RPMI7951 (cell line): ENCODE data around the gene AOC2. TPM values are rescaled to one million over a fixed set of nuclear protein-coding genes. Genes with fewer than 3 reads are reported as not detected.
"Not testable (repeated sequence)": the region's sequence is repeated elsewhere in the genome, so short reads cannot be mapped to it uniquely, and the experiment has no call there.

Experiments
- DNase-seq: peaks from one replicate; pipeline ENCODE4 v3.0.0-alpha.2; 2012; ENCODE audit warnings: low read depth
- total RNA-seq: library from RNA; depleted of rRNA; stranded (reverse); fragments of >200 nt; shearing (Covaris generic); gene quantifications from 2 replicates; pipeline ENCODE4 v1.2.3, GENCODE V29; 2014

The AOC2 gene
- total RNA-seq, 1 experiment from 2014 or later, result 0.36 TPM

GRCh38 chr17:42853968-42854790 is 9.8 kb downstream of the AOC2 start:
- DNase-seq, result no peak

GRCh38 chr17:42855048-42855596 is 10.7 kb downstream of the AOC2 start:
- no peak for DNase-seq

DNA sequence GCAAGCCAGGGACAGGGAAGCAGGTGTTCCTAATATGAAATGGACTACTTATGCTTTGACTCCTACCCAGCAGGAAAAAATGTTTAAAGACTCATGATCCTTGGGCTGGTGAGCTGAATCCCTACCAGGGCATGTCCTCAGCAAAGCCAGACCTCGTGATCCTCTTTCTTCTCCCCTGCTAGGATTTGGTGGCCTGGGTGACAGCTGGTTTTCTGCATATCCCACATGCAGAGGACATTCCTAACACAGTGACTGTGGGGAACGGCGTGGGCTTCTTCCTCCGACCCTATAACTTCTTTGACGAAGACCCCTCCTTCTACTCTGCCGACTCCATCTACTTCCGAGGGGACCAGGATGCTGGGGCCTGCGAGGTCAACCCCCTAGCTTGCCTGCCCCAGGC is 11.7 kb downstream of the AOC2 start:
- DNase-seq, result not testable (repeated sequence)

DNA sequence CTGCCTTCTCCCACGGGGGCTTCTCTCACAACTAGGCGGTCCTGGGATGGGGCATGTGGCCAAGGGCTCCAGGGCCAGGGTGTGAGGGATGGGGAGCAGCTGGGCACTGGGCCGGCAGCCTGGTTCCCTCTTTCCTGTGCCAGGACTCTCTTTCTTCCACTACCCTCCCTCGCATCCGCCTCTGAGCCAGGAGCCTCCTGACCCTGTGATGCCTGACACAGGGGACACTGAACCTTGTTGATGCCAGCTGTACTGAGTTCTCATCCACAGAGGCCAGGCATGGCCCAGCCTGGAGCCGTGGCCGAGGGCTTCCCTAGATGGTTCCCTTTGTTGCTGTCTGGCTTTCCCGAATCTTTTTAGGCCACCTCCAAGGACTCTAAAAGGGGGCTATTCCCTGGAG is 12.1 kb downstream of the AOC2 start:
- DNase-seq, result not testable (repeated sequence)

- DNase-seq, result no peak
Measured at GRCh38 chr17:42857389-42857788, 13.0 kb downstream of the AOC2 start.

DNA sequence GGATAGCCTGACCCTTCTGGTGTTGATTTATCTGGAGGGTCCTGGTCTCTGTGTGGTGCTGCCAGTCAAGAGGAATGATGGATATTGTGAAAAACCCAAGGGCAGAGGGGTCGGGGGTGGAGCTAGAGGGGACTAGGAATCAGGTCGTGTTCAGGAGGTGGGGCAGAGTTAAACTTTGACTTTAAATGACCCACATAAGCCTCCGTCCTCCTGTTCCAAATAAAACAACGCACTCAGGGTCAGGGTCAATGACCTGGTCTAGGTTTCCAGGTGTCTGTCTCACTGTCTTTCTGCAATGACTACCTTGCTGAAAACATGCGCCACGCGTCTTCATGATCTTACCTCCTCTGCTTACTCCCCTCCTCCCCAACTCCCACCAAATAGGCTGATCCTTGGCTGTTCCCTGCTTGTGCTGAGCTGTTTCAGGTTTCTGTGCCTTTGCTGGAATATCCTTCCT is 21.3 kb downstream of the AOC2 start:
- DNase-seq, result no peak

DNA sequence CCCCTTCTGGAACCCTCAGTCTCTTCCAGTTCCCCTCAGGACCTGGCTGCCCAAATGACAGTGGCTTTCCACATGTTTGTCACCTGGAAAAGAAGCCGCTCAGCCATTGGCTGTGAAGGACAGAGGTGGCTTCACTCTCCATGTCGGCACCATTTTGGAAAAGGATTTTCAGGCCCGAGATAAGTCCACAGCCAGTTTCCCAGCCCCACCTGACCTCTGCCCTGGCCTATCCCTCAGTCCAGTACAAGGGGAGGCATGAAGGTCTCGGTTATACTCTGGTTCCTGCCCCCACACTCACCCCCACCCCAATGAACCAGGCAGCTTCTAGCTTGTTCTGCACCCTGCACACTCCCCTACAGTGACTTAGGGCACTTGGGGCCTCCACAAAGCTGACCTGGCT is 21.8 kb downstream of the AOC2 start:
- DNase-seq, result no peak

DNA sequence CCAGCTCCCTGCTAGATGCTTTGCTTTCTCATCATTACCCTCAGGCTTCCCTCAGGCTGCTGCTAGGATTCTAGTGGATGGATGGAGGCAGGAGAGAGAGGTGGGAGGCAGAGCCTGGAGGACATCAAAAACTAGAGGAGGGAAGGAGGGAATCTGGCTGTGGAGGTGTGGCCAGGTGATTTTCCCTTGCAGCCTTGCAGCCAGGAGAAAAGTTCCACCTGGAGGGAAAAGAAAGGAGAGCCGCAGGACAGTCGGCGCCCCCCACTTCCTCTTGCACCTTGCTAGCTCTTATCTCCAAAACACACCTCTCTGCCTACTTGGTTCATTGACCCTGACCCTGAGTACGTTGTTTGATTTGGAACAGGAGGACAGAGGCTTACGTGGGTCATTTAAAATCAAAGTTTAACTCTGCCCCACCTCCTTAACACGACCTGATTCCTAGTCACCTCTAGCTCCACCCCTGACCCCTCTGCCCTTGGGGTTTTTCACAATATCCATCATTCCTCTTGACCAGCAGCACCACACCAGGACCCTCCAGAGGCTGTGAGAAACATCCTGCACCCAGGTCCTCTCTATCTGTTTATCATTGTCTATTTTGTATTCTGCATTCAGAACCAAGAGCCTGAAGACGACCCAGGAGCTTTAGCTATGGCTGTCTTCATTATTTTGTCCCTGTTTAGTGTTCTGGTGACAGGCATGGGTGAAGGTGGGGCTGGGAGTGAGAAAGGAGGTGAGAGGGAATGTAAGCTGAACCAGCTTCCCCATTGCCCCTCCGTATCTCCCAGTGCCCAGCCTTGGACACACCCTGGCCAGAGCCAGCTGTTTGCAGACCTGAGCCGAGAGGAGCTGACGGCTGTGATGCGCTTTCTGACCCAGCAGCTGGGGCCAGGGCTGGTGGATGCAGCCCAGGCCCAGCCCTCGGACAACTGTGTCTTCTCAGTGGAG is 22.5 kb downstream of the AOC2 start:
- no peak for DNase-seq

DNA sequence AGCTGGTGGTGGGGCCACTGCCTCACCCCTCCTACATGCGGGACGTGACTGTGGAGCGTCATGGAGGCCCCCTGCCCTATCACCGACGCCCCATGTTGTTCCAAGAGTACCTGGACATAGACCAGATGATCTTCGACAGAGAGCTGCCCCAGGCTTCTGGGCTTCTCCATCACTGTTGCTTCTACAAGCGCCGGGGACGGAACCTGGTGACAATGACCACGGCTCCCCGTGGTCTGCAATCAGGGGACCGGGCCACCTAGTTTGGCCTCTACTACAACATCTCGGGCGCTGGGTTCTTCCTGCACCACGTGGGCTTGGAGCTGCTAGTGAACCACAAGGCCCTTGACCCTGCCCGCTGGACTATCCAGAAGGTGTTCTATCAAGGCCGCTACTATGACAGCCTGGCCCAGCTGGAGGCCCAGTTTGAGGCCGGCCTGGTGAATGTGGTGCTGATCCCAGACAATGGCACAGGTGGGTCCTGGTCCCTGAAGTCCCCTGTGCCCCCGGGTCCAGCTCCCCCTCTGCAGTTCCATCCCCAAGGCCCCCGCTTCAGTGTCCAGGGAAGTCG is 23.4 kb downstream of the AOC2 start:
- not testable (repeated sequence) for DNase-seq

GRCh38 chr17:42868338-42868737 is 24.0 kb downstream of the AOC2 start:
- DNase-seq, result no peak

- no peak for DNase-seq
Measured at GRCh38 chr17:42871647-42872046, 27.3 kb downstream of the AOC2 start.

- no peak for DNase-seq
Measured at GRCh38 chr17:42872251-42872965, 28.0 kb downstream of the AOC2 start.

DNA sequence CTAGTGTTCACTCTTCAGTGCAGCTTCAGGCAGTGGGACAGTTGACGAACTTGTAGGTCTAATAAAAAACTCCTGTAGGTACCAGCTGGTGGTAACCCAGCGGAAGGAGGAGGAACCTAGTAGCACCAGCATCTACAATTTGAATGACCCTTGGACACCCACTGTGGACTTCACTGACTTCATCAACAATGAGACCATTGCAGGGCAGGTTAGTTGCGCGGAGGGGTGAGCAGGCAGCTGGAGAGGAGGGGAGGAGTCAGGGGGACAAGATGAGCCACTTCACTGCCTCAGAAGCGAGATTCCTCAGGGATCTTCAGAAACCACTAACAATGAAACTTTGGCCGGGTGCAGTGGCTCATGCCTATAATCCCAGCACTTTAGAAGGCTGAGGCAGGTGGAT is 28.9 kb downstream of the AOC2 start:
- no peak for DNase-seq

DNA sequence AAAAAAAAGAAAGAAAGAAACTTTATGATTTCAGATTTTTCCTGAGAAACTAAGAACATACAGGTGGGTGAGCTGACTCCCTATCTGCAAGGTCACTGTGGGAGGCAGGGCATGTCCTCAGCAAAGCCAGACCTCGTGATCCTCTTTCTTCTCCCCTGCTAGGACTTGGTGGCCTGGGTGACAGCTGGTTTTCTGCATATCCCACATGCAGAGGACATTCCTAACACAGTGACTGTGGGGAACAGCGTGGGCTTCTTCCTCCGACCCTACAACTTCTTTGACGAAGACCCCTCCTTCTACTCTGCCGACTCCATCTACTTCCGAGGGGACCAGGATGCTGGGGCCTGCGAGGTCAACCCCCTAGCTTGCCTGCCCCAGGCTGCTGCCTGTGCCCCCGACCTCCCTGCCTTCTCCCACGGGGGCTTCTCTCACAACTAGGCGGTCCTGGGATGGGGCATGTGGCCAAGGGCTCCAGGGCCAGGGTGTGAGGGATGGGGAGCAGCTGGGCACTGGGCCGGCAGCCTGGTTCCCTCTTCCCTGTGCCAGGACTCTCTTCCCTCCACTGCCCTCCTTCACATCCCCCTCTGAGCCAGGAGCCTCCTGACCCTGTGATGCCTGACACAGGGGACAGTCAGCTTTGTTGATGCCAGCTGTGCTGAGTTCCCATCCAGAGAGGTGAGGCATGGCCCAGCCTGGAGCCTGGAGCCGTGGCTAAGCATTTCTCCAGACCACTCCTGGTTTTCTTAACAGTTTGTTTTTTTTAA is 29.7 kb downstream of the AOC2 start:
- not testable (repeated sequence) for DNase-seq

GRCh38 chr17:42877037-42877436 is 32.7 kb downstream of the AOC2 start:
- no peak for DNase-seq

DNA sequence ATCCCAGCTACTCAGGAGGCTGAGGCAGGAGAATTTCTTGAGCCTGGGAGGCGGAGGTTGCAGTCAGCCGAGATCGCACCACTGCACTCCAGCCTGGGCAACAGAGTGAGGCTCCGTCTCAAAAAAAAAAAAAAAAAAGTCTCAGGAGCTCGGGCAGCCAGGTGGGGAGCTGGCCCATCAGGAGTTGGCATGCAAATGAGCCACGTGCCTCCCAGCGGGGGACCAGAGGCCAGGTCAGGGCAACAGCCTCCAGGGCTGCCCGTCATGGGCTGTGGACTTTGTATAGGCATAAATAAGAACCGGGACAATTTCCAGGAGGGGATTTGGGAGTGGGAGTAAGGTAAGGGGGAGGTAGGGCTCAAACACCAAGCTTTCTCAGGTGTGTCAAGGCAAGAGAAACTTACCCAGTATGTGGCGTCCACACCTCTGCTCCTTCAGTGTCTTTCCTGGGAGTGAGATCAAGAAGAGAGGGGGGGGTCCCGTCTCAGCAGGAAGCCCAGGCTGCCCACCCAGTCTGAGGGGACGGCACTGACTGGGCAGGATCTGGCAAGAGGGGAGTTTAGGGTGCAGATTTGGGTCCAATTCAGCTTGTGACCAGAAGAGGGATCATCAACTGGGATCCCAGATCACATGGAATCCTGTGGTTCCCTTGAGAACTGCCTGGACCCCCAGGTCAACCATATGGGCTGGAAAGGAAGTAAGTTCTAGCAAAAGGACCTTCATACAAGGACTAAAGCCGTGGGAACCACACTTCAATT is 33.9 kb downstream of the AOC2 start:
- no peak for DNase-seq

GRCh38 chr17:42878924-42879595 is 34.7 kb downstream of the AOC2 start:
- DNase-seq, result no peak

GRCh38 chr17:42879596-42879985 is 35.2 kb downstream of the AOC2 start:
- no peak for DNase-seq

DNA sequence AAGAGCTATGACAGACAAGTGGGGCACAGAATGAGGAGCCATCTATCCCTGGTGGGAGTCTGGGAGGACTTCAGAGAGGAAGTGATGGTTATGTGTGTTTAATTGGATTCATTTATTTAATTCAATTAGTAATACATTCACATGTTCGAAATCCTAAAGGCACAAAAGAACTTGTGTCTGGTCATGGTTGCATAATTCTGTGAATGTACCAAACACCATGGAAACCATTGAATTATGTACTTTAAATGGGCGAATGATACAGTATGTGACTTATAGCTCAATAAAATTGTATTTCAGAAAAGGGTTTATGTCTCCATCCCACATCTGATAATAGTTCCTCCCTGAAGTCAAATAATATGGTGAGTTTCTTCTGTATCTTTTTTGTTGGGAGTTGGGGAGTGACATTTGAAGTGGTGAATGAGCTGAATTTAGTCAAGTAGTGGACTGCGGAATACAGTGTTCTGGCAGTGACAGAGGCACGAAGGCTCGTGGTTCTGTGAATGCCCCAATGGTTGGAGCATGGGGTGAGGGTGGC is 36.5 kb downstream of the AOC2 start:
- DNase-seq, result no peak
